Esophagus squamous epithelium (tissue), 4 donors: ENCODE data around the gene RALGPS2.

ENCODE experiments used
- POLR2A ChIP-seq, 4 donors: fragments of 450-650 bp; IDR thresholded peaks; one replicate each; pipeline ENCODE4 v1.6.1; 2017; ENCODE audit warnings: antibody characterized with exemption in 4 of 4, mild to moderate bottlenecking in 4 of 4, moderate library complexity in 3 of 4
- TF ChIP-seq, protein P1 (sequence below), 6 experiments: fragments of 450-650 bp in 4 of 6; fragments of 200-600 bp in 2 of 6; sonication (generic) in 2 of 6; IDR thresholded peaks; one replicate each; pipeline ENCODE4 v1.5.1; 2016 to 2019; ENCODE audit warnings: antibody characterized with exemption in 6 of 6, mild to moderate bottlenecking in 4 of 6, moderate library complexity in 4 of 6

DNA sequence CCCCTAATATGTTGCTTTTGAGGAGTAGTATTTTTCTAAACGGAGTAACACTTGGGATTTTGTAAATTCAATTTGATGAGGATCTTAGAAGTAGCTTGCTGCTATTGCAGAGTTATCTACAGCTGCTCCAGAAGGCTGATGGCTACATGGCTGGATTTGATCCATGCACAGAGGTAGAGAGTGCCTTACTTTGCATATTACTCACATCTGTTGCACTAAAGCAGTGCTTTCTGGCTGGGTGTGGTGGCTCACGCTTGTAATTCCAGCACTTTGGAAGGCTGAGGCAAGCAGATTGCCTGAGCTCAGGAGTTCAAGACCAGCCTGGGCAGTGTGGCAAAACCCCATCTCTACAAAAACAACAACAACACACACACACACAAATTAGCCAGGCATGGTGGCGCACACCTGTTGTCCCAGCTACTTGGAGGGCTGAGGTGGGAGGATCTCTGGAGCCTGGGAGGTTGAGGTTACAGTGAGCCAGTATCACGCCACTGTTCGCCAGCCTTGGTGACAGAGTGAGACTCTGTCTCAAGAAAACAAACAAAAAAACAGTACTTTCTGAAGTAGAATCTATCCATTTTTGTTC lies 24.6 kb downstream of the RALGPS2 start:
- TF ChIP-seq, protein P1, sequence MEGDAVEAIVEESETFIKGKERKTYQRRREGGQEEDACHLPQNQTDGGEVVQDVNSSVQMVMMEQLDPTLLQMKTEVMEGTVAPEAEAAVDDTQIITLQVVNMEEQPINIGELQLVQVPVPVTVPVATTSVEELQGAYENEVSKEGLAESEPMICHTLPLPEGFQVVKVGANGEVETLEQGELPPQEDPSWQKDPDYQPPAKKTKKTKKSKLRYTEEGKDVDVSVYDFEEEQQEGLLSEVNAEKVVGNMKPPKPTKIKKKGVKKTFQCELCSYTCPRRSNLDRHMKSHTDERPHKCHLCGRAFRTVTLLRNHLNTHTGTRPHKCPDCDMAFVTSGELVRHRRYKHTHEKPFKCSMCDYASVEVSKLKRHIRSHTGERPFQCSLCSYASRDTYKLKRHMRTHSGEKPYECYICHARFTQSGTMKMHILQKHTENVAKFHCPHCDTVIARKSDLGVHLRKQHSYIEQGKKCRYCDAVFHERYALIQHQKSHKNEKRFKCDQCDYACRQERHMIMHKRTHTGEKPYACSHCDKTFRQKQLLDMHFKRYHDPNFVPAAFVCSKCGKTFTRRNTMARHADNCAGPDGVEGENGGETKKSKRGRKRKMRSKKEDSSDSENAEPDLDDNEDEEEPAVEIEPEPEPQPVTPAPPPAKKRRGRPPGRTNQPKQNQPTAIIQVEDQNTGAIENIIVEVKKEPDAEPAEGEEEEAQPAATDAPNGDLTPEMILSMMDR (IDR thresholded peaks at IDR 0.05), result no peak
- no peak for TF ChIP-seq POLR2A (IDR thresholded peaks at IDR 0.05)
